Parathyroid adenoma (tissue), 2 donors: ENCODE measurements around the gene IRAK1.

Experiments used
- H2AFZ ChIP-seq: fragments of 300-600 bp; sonication (generic); one replicate; pipeline ENCODE4 v1.7.0; 2017; ENCODE audit warnings: antibody characterized with exemption, mild to moderate bottlenecking
- H3K27ac ChIP-seq: fragments of 300-600 bp; sonication (generic); one replicate; pipeline ENCODE4 v1.7.0; 2017
- H3K27me3 ChIP-seq: fragments of 300-600 bp; sonication (generic); one replicate; pipeline ENCODE4 v1.7.0; 2017; ENCODE audit warnings: low read length; ENCODE audit not compliant: control insufficient read depth, insufficient read depth
- H3K36me3 ChIP-seq: fragments of 300-600 bp; sonication (generic); one replicate; pipeline ENCODE4 v1.7.0; 2017; ENCODE audit warnings: low read length; ENCODE audit not compliant: control insufficient read depth, insufficient read depth
- H3K4me1 ChIP-seq: fragments of 300-600 bp; sonication (generic); one replicate; pipeline ENCODE4 v1.7.0; 2017; ENCODE audit warnings: control low read depth
- H3K4me2 ChIP-seq: fragments of 300-600 bp; sonication (generic); one replicate; pipeline ENCODE4 v1.7.0; 2017; ENCODE audit warnings: low read length
- H3K4me3 ChIP-seq: fragments of 300-600 bp; sonication (generic); one replicate; pipeline ENCODE4 v1.7.0; 2017; ENCODE audit warnings: low read depth, low read length
- H3K79me2 ChIP-seq: fragments of 300-600 bp; sonication (generic); one replicate; pipeline ENCODE4 v1.7.0; 2017; ENCODE audit warnings: control low read depth
- H3K9ac ChIP-seq: fragments of 300-600 bp; sonication (generic); one replicate; pipeline ENCODE4 v1.7.0; 2017; ENCODE audit warnings: mild to moderate bottlenecking
- H3K9me3 ChIP-seq: fragments of 300-600 bp; sonication (generic); one replicate; pipeline ENCODE4 v1.7.0; 2017; ENCODE audit warnings: low read length; ENCODE audit not compliant: control insufficient read depth
- TF ChIP-seq, protein P1 (sequence below): fragments of 300-600 bp; sonication (generic); IDR thresholded peaks from one replicate; pipeline ENCODE4 v1.7.0; 2017; ENCODE audit warnings: antibody characterized with exemption, mild to moderate bottlenecking
- donor health status: primary hyperparathyroidism.

Gene IRAK1

DNA sequence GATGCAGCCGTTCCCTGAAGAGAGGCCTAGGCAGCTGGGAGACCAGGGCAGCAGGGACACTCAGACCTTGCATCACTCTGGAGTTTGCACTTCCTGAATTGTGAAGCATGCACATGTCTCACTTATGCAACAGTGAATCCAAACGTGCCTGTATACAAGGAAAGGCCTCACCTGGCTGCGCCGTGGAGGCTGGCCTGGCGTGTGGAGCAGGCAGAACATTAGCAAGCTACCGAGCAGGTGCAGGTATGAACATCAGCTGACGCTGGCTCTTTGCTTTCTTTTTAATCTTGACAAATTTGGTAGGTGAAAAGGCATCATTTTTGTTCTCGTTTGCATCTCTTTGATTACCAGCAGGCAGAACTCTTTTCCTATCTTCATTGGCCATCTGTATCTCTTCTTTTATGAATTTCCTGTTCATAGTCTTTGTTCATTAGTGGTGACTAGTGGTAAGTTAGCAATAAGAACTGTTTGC, 37.1 kb upstream of the IRAK1 start:
- no peak overlapping the region for H3K27ac ChIP-seq
- H3K79me2 ChIP-seq, result peaks cover 33% of the 10 kb centered on the region
- no peak overlapping the region for H3K4me3 ChIP-seq
- H3K9me3 ChIP-seq, result no peaks in the 10 kb centered on the region
- no peaks in the 10 kb centered on the region for H3K27me3 ChIP-seq
- no peak overlapping the region for H3K9ac ChIP-seq
- H3K4me2 ChIP-seq, result no peak overlapping the region
- TF ChIP-seq, protein P1, sequence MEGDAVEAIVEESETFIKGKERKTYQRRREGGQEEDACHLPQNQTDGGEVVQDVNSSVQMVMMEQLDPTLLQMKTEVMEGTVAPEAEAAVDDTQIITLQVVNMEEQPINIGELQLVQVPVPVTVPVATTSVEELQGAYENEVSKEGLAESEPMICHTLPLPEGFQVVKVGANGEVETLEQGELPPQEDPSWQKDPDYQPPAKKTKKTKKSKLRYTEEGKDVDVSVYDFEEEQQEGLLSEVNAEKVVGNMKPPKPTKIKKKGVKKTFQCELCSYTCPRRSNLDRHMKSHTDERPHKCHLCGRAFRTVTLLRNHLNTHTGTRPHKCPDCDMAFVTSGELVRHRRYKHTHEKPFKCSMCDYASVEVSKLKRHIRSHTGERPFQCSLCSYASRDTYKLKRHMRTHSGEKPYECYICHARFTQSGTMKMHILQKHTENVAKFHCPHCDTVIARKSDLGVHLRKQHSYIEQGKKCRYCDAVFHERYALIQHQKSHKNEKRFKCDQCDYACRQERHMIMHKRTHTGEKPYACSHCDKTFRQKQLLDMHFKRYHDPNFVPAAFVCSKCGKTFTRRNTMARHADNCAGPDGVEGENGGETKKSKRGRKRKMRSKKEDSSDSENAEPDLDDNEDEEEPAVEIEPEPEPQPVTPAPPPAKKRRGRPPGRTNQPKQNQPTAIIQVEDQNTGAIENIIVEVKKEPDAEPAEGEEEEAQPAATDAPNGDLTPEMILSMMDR, result no peak
- H3K36me3 ChIP-seq, result no peaks in the 10 kb centered on the region
- H2AFZ ChIP-seq, result no peak overlapping the region
- peaks cover 26% of the 10 kb centered on the region for H3K4me1 ChIP-seq

DNA sequence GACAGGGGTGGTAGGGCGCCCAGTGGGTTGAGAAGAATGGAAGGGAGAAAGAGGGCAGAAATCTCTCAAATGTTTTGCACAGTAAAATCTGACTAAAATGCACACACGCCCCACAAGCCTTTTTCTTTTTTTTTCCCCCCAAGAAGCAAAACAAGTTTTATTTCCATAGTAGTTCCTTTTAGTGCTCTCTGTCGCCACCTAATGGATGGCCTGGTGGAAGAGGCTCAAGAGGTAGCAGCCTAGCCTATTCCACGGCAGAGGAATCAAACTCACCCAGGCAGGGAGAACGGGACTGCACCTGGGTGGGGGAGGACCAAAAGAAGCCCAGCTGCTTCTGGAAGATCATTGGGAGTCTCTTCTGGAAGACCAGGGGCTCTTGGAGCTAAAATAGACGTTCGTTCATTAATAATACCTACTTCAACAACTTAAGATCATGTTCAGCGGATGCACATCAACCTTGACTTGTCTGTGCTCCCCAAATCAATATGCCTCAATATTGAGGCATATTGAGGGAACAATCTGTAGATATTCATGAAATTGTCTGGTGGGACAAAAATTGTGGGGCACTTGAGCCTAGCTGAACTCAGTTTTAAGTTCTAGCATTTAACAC, 31.6 kb upstream of the IRAK1 start:
- Histone ChIP-seq H2AFZ (no peak overlapping the region), H3K27ac (no peak overlapping the region), H3K9ac (no peak overlapping the region), H3K9me3 (no peaks in the 10 kb centered on the region), H3K4me3 (no peak overlapping the region), H3K79me2 (peaks cover 50% of the 10 kb centered on the region), H3K27me3 (no peaks in the 10 kb centered on the region), H3K4me1 (peaks cover 22% of the 10 kb centered on the region), H3K36me3 (no peaks in the 10 kb centered on the region), H3K4me2 (no peak overlapping the region)
- TF ChIP-seq, protein P1, result peak; percentile 59

DNA sequence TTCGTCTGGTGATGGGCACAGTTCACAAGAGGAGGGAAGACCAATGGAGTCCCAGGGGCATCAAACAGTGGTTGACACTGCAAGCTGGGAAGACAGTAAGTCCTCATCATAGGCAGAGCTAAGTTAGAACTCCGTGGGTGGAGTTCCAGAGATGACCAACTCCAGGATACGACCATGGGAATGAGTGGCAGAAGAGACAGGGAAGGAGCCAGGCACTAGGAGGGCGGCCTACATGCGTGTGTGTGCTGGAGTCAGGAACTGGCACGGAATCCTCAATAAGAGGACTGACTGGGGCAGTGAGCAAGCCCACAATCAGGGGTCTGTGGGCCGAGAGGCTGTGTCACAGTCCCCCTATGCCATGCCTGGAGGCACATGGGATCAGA, 30.4 kb upstream of the IRAK1 start:
- TF ChIP-seq, protein P1, result no peak
- no peak overlapping the region for H3K27ac ChIP-seq

DNA sequence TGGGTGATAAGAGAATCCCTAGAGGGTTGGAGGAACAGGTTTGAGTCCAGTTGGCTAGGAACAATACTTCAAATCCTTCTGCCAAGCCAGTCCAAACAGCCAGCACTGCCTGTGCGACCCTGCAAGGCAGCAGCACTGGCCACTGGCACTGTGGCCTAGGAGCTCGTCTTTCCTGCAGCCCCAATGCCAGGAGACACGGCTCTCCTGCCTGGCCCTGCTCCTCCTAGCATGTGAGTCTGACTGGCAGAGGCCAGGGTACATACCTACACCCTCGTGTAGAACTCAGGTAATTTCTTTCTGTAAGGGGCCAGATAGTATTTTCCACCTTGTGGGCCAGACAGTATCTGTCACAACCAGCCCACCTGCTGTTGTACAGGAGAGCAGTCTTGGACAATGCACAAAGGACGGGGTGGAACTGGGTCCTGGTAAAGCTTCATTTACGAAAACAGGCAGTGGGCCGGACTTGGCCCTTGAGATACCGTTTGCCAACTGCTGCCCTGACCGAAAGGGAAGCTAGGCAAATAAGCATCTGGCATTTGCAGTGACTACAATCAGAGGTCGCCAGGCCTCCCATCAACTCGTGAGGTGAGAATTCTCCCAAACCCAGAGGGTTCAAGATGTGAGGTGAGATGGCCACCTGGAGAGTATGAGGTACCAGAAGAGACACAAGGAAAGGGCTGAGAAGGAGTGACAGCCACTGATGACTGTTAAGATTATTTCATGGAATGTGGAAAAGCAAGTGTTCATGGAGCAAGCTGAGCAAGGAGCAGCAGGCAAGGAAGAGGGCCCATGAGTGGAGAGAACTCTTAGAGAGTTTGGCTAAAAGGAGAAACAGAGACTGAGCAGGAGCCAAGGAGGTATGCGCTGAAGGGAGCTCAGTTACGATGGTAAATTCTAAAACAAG, 29.8 kb upstream of the IRAK1 start:
- Histone ChIP-seq H3K4me3 (no peak overlapping the region), H3K4me1 (peaks cover 21% of the 10 kb centered on the region), H3K79me2 (peaks cover 50% of the 10 kb centered on the region), H3K4me2 (no peak overlapping the region), H3K36me3 (no peaks in the 10 kb centered on the region), H3K27me3 (no peaks in the 10 kb centered on the region), H3K9me3 (no peaks in the 10 kb centered on the region), H3K9ac (no peak overlapping the region), H2AFZ (no peak overlapping the region), H3K27ac (no peak overlapping the region)
- TF ChIP-seq, protein P1, result no peak

More for the DNA sequence above, 30.4 kb upstream of the IRAK1 start:
- Histone ChIP-seq H3K9ac (no peak overlapping the region), H3K4me2 (no peak overlapping the region), H3K4me3 (no peak overlapping the region), H3K27me3 (no peaks in the 10 kb centered on the region), H3K79me2 (peaks cover 50% of the 10 kb centered on the region), H3K36me3 (no peaks in the 10 kb centered on the region), H2AFZ (no peak overlapping the region), H3K4me1 (peaks cover 21% of the 10 kb centered on the region), H3K9me3 (no peaks in the 10 kb centered on the region)
